HEK293T (cell line): ENCODE measurements around the gene ARL15.

Experiments used
- ARNT ChIP-seq: fragments of 450-650 bp; IDR thresholded peaks from 2 replicates; pipeline ENCODE4 v1.6.1; 2017; ENCODE audit warnings: mild to moderate bottlenecking
- BHLHE40 ChIP-seq: fragments of 450-650 bp; IDR thresholded peaks from 2 replicates; pipeline ENCODE4 v1.6.1; 2016; ENCODE audit warnings: mild to moderate bottlenecking, moderate library complexity, borderline replicate concordance
- ELF4 ChIP-seq: fragments of 450-650 bp; IDR thresholded peaks from 2 replicates; pipeline ENCODE4 v1.6.1; 2017; ENCODE audit warnings: antibody characterized with exemption
- FOXA1 ChIP-seq: fragments of 450-650 bp; IDR thresholded peaks from 2 replicates; pipeline ENCODE4 v1.6.1; 2016; ENCODE audit warnings: mild to moderate bottlenecking
- FOXK2 ChIP-seq: fragments of 450-650 bp; IDR thresholded peaks from 2 replicates; pipeline ENCODE4 v1.6.1; 2016; ENCODE audit warnings: mild to moderate bottlenecking
- FOXM1 ChIP-seq: fragments of 450-650 bp; IDR thresholded peaks from 2 replicates; pipeline ENCODE4 v1.6.1; 2017; ENCODE audit warnings: mild to moderate bottlenecking, borderline replicate concordance
- L3MBTL2 ChIP-seq: fragments of 450-650 bp; conservative IDR thresholded peaks from 2 replicates; pipeline ENCODE4 v1.6.1; 2016; ENCODE audit warnings: mild to moderate bottlenecking
- LEF1 ChIP-seq: fragments of 450-650 bp; IDR thresholded peaks from 2 replicates; pipeline ENCODE4 v1.6.1; 2017; ENCODE audit warnings: mild to moderate bottlenecking, borderline replicate concordance
- NFRKB ChIP-seq: fragments of 450-650 bp; IDR thresholded peaks from 2 replicates; pipeline ENCODE4 v1.6.1; 2016; ENCODE audit warnings: mild to moderate bottlenecking, moderate library complexity
- PKNOX1 ChIP-seq: fragments of 450-650 bp; IDR thresholded peaks from 2 replicates; pipeline ENCODE4 v1.6.1; 2016
- SP1 ChIP-seq: fragments of 450-650 bp; IDR thresholded peaks from 2 replicates; pipeline ENCODE4 v1.6.1; 2017
- SUZ12 ChIP-seq: fragments of 450-650 bp; IDR thresholded peaks from 2 replicates; pipeline ENCODE4 v1.6.1; 2016; ENCODE audit warnings: mild to moderate bottlenecking
- TARDBP ChIP-seq: fragments of 450-650 bp; IDR thresholded peaks from 2 replicates; pipeline ENCODE4 v1.6.1; 2016
- ZNF384 ChIP-seq: fragments of 450-650 bp; IDR thresholded peaks from 2 replicates; pipeline ENCODE4 v1.6.1; 2016

- TF ChIP-seq ELF4 (no peak), PKNOX1 (no peak), BHLHE40 (no peak), LEF1 (no peak), ZNF384 (no peak), TARDBP (no peak), NFRKB (no peak), FOXM1 (no peak), FOXA1 (no peak), SP1 (no peak), ARNT (no peak), FOXK2 (no peak), L3MBTL2 (no peak), SUZ12 (no peak)
Observed at GRCh38 chr5:53900677-53901076, 409.7 kb downstream of the ARL15 start.
